Activated naive CD4-positive, alpha-beta T cell treated with anti-CD3 and anti-CD28 coated beads for 36 hours (primary cell): Measurements from ENCODE around the gene GSN. TPM values are rescaled to one million over a fixed set of nuclear protein-coding genes. Genes with fewer than 3 reads are reported as not detected.
A peak's percentile ranks its signal among the peaks of the same experiment; 100 is the strongest.

Experiments
- CTCF ChIA-PET: fragments of 350-600 bp; sonication (Branson Sonifier 250); formaldehyde crosslinking; loops from one replicate; lab custom pipeline; 2021; ENCODE audit warnings: antibody characterized with exemption; lab: Charles Lee
- DNase-seq: peaks from one replicate; pipeline ENCODE4 v3.0.0-alpha.2; 2020
- H3K27ac Mint-ChIP-seq: one replicate; pipeline ENCODE4 v1.8.0; 2021; ENCODE audit warnings: mild to moderate bottlenecking, mixed read lengths
- H3K27me3 Mint-ChIP-seq: one replicate; pipeline ENCODE4 v1.8.0; 2021; ENCODE audit warnings: low read depth, mixed read lengths
- H3K36me3 Mint-ChIP-seq: one replicate; pipeline ENCODE4 v1.8.0; 2021; ENCODE audit warnings: low read depth, mixed read lengths
- H3K4me1 Mint-ChIP-seq: one replicate; pipeline ENCODE4 v1.8.0; 2021; ENCODE audit warnings: low read depth, mixed read lengths
- H3K4me3 Mint-ChIP-seq: one replicate; pipeline ENCODE4 v1.8.0; 2021; ENCODE audit warnings: mild to moderate bottlenecking, moderate library complexity, mixed read lengths
- H3K9me3 Mint-ChIP-seq: one replicate; pipeline ENCODE4 v1.8.0; 2021; ENCODE audit warnings: mixed read lengths
- intact Hi-C: fragments of 100-400 bp; cut with micrococcal nuclease; formaldehyde crosslinking; loops from one replicate; pipeline ENCODE4 v1.15.1; 2023
- total RNA-seq, 2 experiments: library from RNA; stranded (reverse); gene quantifications; one replicate each; pipeline ENCODE4 v1.2.3, GENCODE V29; 2021

The GSN gene
- total RNA-seq, 2 experiments from 2014 or later: 1.1 to 1.2 TPM

- intact Hi-C loops: no loop called here
- Mint-ChIP-seq H3K4me3 (no peak overlapping the region), H3K9me3 (no peaks in the 10 kb centered on the region), H3K4me1 (no peaks in the 10 kb centered on the region), H3K27me3 (no peaks in the 10 kb centered on the region), H3K36me3 (peaks cover 3% of the 10 kb centered on the region), H3K27ac (no peak overlapping the region)
- no peak for DNase-seq
- CTCF ChIA-PET: interaction anchor here (0.7 to 1.9 kb wide), 2 partner anchors 20 to 22 kb away, joined by 4 to 6 read pairs; no protein-coding TSS in a partner anchor
Observed at GRCh38 chr9:121339437-121339836, 71.5 kb downstream of the GSN start.

- Mint-ChIP-seq H3K4me1 (no peaks in the 10 kb centered on the region), H3K27ac (no peak overlapping the region), H3K36me3 (peaks cover 3% of the 10 kb centered on the region), H3K4me3 (no peak overlapping the region), H3K9me3 (no peaks in the 10 kb centered on the region), H3K27me3 (no peaks in the 10 kb centered on the region)
- CTCF ChIA-PET: interaction anchor here (1.1 kb wide), 1 partner anchor 20 kb away, joined by 5 read pairs; no protein-coding TSS in a partner anchor
- intact Hi-C loops: no loop called here
- DNase-seq: no peak
Observed at GRCh38 chr9:121340676-121341392, 72.9 kb downstream of the GSN start.

- intact Hi-C loops: no loop called here
- CTCF ChIA-PET: interaction anchor here (1.0 to 3.1 kb wide), 2 partner anchors 24 to 55 kb away, joined by 3 to 18 read pairs; no protein-coding TSS in a partner anchor
- H3K27ac Mint-ChIP-seq: no peak overlapping the region
- peaks cover 8% of the 10 kb centered on the region for H3K36me3 Mint-ChIP-seq
- DNase-seq: no peak
- no peaks in the 10 kb centered on the region for H3K4me1 Mint-ChIP-seq
- H3K9me3 Mint-ChIP-seq: no peaks in the 10 kb centered on the region
- H3K4me3 Mint-ChIP-seq: no peak overlapping the region
- H3K27me3 Mint-ChIP-seq: no peaks in the 10 kb centered on the region
Observed at GRCh38 chr9:121344184-121344583, 76.2 kb downstream of the GSN start.

GRCh38 chr9:121345070-121345469 lies 77.1 kb downstream of the GSN start:
- Mint-ChIP-seq H3K4me1 (no peaks in the 10 kb centered on the region), H3K36me3 (peaks cover 8% of the 10 kb centered on the region)

GRCh38 chr9:121348221-121348620 lies 80.3 kb downstream of the GSN start:
- H3K4me3 Mint-ChIP-seq: no peak overlapping the region
- CTCF ChIA-PET: interaction anchor here (1.4 kb wide), 1 partner anchor 51 kb away, joined by 5 read pairs; no protein-coding TSS in a partner anchor
- peaks cover 17% of the 10 kb centered on the region for H3K36me3 Mint-ChIP-seq
- no peaks in the 10 kb centered on the region for H3K27me3 Mint-ChIP-seq
- peaks cover 7% of the 10 kb centered on the region for H3K4me1 Mint-ChIP-seq
- no peak for DNase-seq
- H3K9me3 Mint-ChIP-seq: no peaks in the 10 kb centered on the region
- H3K27ac Mint-ChIP-seq: no peak overlapping the region
- intact Hi-C loops: no loop called here

More at GRCh38 chr9:121345070-121345469, 77.1 kb downstream of the GSN start:
- H3K27ac Mint-ChIP-seq: no peak overlapping the region
- no peak overlapping the region for H3K4me3 Mint-ChIP-seq
- intact Hi-C loops: no loop called here
- H3K27me3 Mint-ChIP-seq: no peaks in the 10 kb centered on the region
- H3K9me3 Mint-ChIP-seq: no peaks in the 10 kb centered on the region
- DNase-seq: no peak
- CTCF ChIA-PET: interaction anchor here (0.8 to 3.1 kb wide), 3 partner anchors 25 to 54 kb away, joined by 3 to 18 read pairs (median 3); no protein-coding TSS in a partner anchor

GRCh38 chr9:121349009-121349408 lies 81.0 kb downstream of the GSN start:
- CTCF ChIA-PET: interaction anchor here (0.5 to 3.3 kb wide), 3 partner anchors 28 to 50 kb away, joined by 4 to 16 read pairs (median 5); no protein-coding TSS in a partner anchor
- intact Hi-C loops: no loop called here
- Mint-ChIP-seq H3K27ac (no peak overlapping the region), H3K4me1 (peaks cover 15% of the 10 kb centered on the region), H3K36me3 (peaks cover 25% of the 10 kb centered on the region), H3K27me3 (no peaks in the 10 kb centered on the region), H3K9me3 (no peaks in the 10 kb centered on the region), H3K4me3 (no peak overlapping the region)
- DNase-seq: no peak

GRCh38 chr9:121350036-121350435 lies 82.1 kb downstream of the GSN start:
- H3K4me3 Mint-ChIP-seq: no peak overlapping the region
- H3K27ac Mint-ChIP-seq: no peak overlapping the region
- DNase-seq: no peak
- H3K36me3 Mint-ChIP-seq: peaks cover 30% of the 10 kb centered on the region
- CTCF ChIA-PET: interaction anchor here (0.5 to 3.3 kb wide), 2 partner anchors 30 to 135 kb away, joined by 3 to 16 read pairs; no protein-coding TSS in a partner anchor
- peaks cover 18% of the 10 kb centered on the region for H3K4me1 Mint-ChIP-seq
- H3K9me3 Mint-ChIP-seq: no peaks in the 10 kb centered on the region
- intact Hi-C loops: no loop called here
- H3K27me3 Mint-ChIP-seq: no peaks in the 10 kb centered on the region

GRCh38 chr9:121350993-121351561 lies 83.1 kb downstream of the GSN start:
- intact Hi-C loops: no loop called here
- CTCF ChIA-PET: interaction anchor here (3.3 kb wide), 1 partner anchor 31 kb away, joined by 16 read pairs; no protein-coding TSS in a partner anchor
- no peak for DNase-seq
- H3K4me1 Mint-ChIP-seq: peaks cover 18% of the 10 kb centered on the region
- H3K36me3 Mint-ChIP-seq: peaks cover 30% of the 10 kb centered on the region
- H3K27ac Mint-ChIP-seq: no peak overlapping the region
- H3K27me3 Mint-ChIP-seq: no peaks in the 10 kb centered on the region
- no peak overlapping the region for H3K4me3 Mint-ChIP-seq
- H3K9me3 Mint-ChIP-seq: no peaks in the 10 kb centered on the region

GRCh38 chr9:121353241-121354061 lies 85.5 kb downstream of the GSN start:
- CTCF ChIA-PET: interaction anchor here (0.6 to 1.3 kb wide), 4 partner anchors 16 to 46 kb away, joined by 4 to 6 read pairs (median 4); no protein-coding TSS in a partner anchor
- Mint-ChIP-seq H3K27me3 (no peaks in the 10 kb centered on the region), H3K27ac (peak overlapping the region; percentile 65), H3K36me3 (peaks cover 26% of the 10 kb centered on the region), H3K4me1 (peaks cover 28% of the 10 kb centered on the region), H3K9me3 (no peaks in the 10 kb centered on the region), H3K4me3 (no peak overlapping the region)
- intact Hi-C loops: loop anchor here (1.0 kb wide), 2 partner anchors 17 to 31 kb away; partner anchors contain the start of gene STOM
- peak; percentile 70 for DNase-seq

GRCh38 chr9:121354141-121354540 lies 86.2 kb downstream of the GSN start:
- CTCF ChIA-PET: interaction anchor here (0.9 to 1.2 kb wide), 2 partner anchors 15 to 33 kb away, joined by 4 to 6 read pairs; no protein-coding TSS in a partner anchor
- Mint-ChIP-seq H3K9me3 (no peaks in the 10 kb centered on the region), H3K27me3 (no peaks in the 10 kb centered on the region), H3K27ac (peak overlapping the region; percentile 65), H3K36me3 (peaks cover 22% of the 10 kb centered on the region), H3K4me3 (no peak overlapping the region), H3K4me1 (peaks cover 35% of the 10 kb centered on the region)
- intact Hi-C loops: no loop called here
- no peak for DNase-seq

GRCh38 chr9:121354762-121355161 lies 86.8 kb downstream of the GSN start:
- Mint-ChIP-seq H3K4me3 (no peak overlapping the region), H3K9me3 (no peaks in the 10 kb centered on the region), H3K4me1 (peaks cover 39% of the 10 kb centered on the region), H3K27me3 (no peaks in the 10 kb centered on the region), H3K27ac (no peak overlapping the region), H3K36me3 (peaks cover 22% of the 10 kb centered on the region)
- CTCF ChIA-PET: no interaction called here
- intact Hi-C loops: no loop called here
- no peak for DNase-seq

GRCh38 chr9:121357011-121357410 lies 89.0 kb downstream of the GSN start:
- no peaks in the 10 kb centered on the region for H3K27me3 Mint-ChIP-seq
- no peak for DNase-seq
- no peaks in the 10 kb centered on the region for H3K9me3 Mint-ChIP-seq
- intact Hi-C loops: no loop called here
- H3K36me3 Mint-ChIP-seq: peaks cover 18% of the 10 kb centered on the region
- H3K27ac Mint-ChIP-seq: no peak overlapping the region
- no peak overlapping the region for H3K4me3 Mint-ChIP-seq
- CTCF ChIA-PET: no interaction called here
- H3K4me1 Mint-ChIP-seq: peaks cover 35% of the 10 kb centered on the region
